ENCODE results near the gene BFAR. TPM values are rescaled to one million over a fixed set of nuclear protein-coding genes. Genes with fewer than 3 reads are reported as not detected.

Gene BFAR
- total and polyA plus RNA-seq, 9 of the 15 experiments (the other 6 are each of a cell fraction or from before 2014, with no cell fraction given) = 45.0 to 82.6 (median 60.4) TPM

GRCh38 chr16:14629919-14630619 lies 2.7 kb upstream of the BFAR start, which contains the start of gene PARN (continued):
- TF ChIP-seq ZNF639 (CRISPR knock-in tag; conservative IDR thresholded peaks at IDR 0.05 in 1 of 2, IDR thresholded peaks at IDR 0.05 in 1 of 2) = peak in 1 of 2 experiments; percentile 57; a peak in 1 of 4 replicates
- TF ChIP-seq RBM15 (IDR thresholded peaks at IDR 0.05; ENCODE audit: insufficient read depth, low read length) = no peak
- no peak for TF ChIP-seq ZNF57 (CRISPR knock-in tag; IDR thresholded peaks at IDR 0.05)
- TF ChIP-seq ARID1B (IDR thresholded peaks at IDR 0.05) = 0 out of 2 replicates have a peak, but pooled peaks have one; percentile 18
- no peak for TF ChIP-seq ZKSCAN3 (CRISPR knock-in tag; IDR thresholded peaks at IDR 0.05)
- TF ChIP-seq ZNF24 (IDR thresholded peaks at IDR 0.05) = peak; percentile 90
- TF ChIP-seq FOXK1 (CRISPR knock-in tag; IDR thresholded peaks at IDR 0.05; ENCODE audit: borderline replicate concordance) = peak; percentile 48; the same call in 1 of the 2 replicates
- TF ChIP-seq TCF7 (IDR thresholded peaks at IDR 0.05; ENCODE audit: borderline replicate concordance) = no peak
- no peak for TF ChIP-seq RBM17 (IDR thresholded peaks at IDR 0.05; ENCODE audit: borderline replicate concordance, low read depth, low read length)
- no peak for TF ChIP-seq NR2F6 (CRISPR knock-in tag; IDR thresholded peaks at IDR 0.05)
- TF ChIP-seq BCOR (IDR thresholded peaks at IDR 0.05) = no peak
- TF ChIP-seq EP400 (IDR thresholded peaks at IDR 0.05) = peak; percentile 70
- TF ChIP-seq ZNF274 (IDR thresholded peaks at IDR 0.05; ENCODE audit: borderline replicate concordance, low read depth, low read length) = no peak
- TF ChIP-seq NCOA4 (IDR thresholded peaks at IDR 0.05; ENCODE audit: partially characterized antibody) = no peak
- peak; percentile 24; the same call in 1 of the 2 replicates for TF ChIP-seq SMAD4 (CRISPR knock-in tag; conservative IDR thresholded peaks at IDR 0.05)
- no peak for TF ChIP-seq ZFP30 (CRISPR knock-in tag; IDR thresholded peaks at IDR 0.05; ENCODE audit: borderline replicate concordance)
- no peak for TF ChIP-seq ETV6 (IDR thresholded peaks at IDR 0.05; ENCODE audit: borderline replicate concordance in 1 of 2, low read depth in 2 of 2, low read length in 1 of 2)
- TF ChIP-seq ETV6 (CRISPR knock-in tag; IDR thresholded peaks at IDR 0.05; ENCODE audit: borderline replicate concordance) = no peak
- TF ChIP-seq SNAPC5 (CRISPR knock-in tag; IDR thresholded peaks at IDR 0.05) = no peak
- TF ChIP-seq ZNF143 (CRISPR knock-in tag; IDR thresholded peaks at IDR 0.05) = no peak
- TF ChIP-seq SRF (CRISPR knock-in tag; IDR thresholded peaks at IDR 0.05) = peak; percentile 86 to 97; a peak in 3 of 4 replicates
- TF ChIP-seq GATAD2A (IDR thresholded peaks at IDR 0.05) = no peak
- no peak for TF ChIP-seq CHAMP1 (IDR thresholded peaks at IDR 0.05)
- 0 out of 2 replicates have a peak, but pooled peaks have one; percentile 57 for TF ChIP-seq KAT7 (CRISPR knock-in tag; IDR thresholded peaks at IDR 0.05; ENCODE audit: borderline replicate concordance)
- no peak for TF ChIP-seq KHSRP (IDR thresholded peaks at IDR 0.05)
- TF ChIP-seq SMAD1 (IDR thresholded peaks at IDR 0.05; ENCODE audit: low read depth, low read length, partially characterized antibody) = no peak
- no peak for TF ChIP-seq HIVEP1 (CRISPR knock-in tag; IDR thresholded peaks at IDR 0.05)

Data from K562 (cell line).